Urothelium cell line (cell line): ENCODE measurements around the gene RALGPS1.

Experiments
- DNase-seq: peaks from one replicate; pipeline ENCODE4 v3.0.0; 2011; ENCODE audit warnings: low spot score, mixed read lengths
- FAIRE-seq: peaks from 2 replicates; lab custom pipeline; 2011; peaks lifted over from hg19 to GRCh38; lab: Jason Lieb, UNC

Gene RALGPS1

DNA sequence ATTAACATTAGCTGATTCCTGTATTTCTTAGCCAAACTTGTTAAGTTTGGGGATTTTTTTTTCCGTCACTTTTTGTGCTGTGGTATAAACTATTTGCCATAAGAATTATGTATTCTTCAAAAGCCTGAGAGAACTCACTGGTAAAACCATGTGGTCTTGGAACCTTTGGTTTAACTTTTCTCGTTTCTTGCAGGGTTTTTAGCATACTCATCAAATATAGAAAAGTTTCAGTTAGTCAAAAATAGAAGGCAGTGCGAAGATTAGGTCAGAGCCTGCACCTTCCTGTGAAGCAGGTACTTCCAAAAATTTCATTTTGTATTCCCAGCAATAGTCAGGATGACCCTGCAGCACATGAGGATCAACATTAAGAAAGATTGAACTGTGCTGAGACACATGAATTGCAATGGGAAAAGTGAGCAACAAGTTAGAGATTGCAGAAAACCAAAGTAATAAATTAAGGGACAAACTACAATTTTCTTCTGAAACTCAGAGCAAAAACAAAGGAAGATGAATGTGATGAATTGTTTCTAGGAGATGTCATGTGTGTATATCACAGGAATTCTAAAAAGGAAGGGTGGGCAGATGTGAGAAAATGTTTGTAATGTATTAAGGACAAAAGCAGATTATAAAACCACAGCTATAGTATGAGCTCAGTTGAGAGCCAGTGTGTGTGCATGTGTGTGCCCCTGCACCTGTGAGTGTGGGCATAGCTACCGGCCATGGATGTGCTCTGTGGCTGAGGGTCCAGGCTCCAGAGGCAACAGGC, 105.6 kb downstream of the RALGPS1 start:
- no peak for FAIRE-seq

DNA sequence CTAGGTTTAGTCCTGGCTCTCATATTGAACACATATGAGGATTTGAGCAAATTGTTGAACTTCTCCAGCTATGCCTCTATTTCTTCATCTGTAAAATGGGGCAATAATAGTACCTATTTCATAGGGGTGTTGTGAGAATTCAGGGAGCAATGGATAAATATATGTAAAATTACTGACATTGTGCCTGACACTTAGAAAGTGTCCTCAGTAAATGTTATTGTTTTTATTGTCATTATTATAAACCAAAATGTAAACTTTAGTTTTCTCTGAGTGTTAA, 106.2 kb downstream of the RALGPS1 start:
- DNase-seq (no peak), FAIRE-seq (no peak)

More for the DNA sequence above, 105.6 kb downstream of the RALGPS1 start:
- no peak for DNase-seq

DNA sequence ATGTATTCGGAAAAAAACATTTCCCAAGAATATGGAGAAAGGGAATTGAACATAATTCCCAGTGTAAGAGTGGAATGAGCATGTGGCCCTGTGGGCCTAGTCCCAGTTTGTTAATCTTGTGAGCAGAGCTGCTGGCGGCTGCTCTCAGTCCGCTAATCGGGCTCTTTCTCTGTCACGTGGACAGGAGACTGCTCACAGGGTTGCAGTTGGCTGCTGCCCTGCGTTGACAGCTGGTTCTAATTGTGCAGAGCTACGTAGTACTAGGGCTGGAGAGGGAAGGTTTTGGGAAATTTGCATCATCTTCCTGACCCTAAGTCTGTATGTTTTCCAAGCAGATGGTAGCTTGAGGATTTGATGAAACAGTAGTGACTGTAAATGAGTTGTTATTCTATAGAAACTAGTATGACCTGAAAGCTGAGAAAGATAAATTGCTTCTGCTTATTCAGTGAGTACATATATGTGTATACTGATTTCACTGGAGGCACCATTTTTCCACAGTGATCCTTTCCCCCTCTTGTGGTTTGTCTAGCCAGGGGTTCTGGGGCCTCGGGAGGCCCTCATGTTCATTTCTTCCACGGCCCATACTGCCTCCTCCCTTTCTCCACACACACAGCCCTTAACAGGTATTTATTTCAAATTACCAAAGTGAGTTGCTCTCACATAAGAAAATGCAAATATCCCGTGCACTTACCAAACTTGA, 107.2 kb downstream of the RALGPS1 start:
- DNase-seq (no peak), FAIRE-seq (no peak)

DNA sequence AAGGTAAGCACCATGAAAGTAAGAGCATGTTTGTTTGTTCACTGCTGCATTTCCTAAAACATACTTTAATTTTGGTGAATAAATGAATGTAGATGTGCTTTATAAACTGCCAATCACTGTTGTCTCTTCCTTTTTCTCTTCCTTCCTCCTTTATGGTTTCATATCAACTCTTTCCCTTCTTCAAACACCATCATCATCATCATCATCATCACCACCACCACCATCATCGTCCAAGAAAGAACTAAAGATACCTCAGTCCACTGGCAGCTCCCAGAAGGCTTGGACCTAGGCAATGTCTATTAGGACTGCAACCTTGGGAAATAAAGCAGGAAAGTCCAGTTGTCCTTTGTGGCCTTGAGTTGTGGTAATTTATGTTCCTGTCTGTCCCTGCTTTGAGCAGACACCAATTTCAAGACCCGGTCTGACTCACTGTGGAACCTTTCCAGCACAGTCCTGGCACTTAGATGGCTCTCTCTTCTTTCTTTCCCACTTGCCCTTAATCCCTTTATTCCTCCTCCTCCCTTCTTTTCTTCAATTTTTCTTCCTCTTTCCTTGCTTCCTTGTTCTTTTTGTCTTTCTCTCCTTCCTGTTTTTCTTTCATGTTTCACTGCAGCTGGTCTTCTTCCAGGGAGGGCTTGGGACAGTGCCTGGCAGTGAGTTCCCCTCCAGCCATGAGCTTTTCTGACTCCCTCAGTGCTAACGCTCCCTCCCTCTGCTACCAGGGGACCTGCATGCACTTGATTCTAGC, 108.5 kb downstream of the RALGPS1 start:
- no peak for FAIRE-seq

DNA sequence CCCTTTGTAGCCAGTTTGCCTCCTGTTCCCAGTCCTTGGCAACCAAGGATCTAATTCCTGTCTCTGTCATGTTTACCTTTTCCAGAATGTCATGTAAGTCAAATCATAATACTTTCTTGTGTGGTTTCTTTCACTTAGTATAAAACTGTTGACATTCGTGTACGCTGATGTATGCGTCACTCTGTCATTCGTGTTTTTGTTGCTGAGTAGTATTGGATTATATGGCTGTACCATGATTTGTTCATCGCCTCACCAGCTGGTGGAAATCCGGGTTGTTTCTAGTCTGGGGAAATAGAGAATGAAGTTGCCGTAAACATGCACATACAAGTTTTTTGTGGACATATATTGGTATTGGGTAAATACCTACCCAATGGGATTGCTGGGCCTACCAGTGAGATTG, 110.5 kb downstream of the RALGPS1 start:
- FAIRE-seq (no peak), DNase-seq (no peak)

More for the DNA sequence above, 108.5 kb downstream of the RALGPS1 start:
- no peak for DNase-seq

DNA sequence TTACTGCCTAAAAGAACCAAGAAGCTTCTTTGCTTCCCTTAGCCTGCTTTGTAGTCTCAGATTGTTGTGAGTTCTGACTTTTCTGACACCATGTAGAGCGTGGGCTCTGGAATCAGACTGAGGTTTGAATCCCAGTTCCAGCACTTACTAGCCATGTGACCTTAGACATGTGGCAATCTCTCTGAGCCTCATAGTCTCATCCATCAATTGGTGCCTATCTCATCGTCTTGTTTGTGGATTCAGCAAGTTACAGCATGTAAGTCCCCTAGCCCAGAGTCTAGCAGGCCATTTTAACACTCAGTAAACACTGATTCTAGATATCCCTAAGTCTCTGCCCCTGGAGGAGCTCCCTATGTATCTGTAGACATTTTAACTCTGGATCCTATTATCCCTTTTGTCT, 113.1 kb downstream of the RALGPS1 start:
- no peak for FAIRE-seq
- DNase-seq = no peak

DNA sequence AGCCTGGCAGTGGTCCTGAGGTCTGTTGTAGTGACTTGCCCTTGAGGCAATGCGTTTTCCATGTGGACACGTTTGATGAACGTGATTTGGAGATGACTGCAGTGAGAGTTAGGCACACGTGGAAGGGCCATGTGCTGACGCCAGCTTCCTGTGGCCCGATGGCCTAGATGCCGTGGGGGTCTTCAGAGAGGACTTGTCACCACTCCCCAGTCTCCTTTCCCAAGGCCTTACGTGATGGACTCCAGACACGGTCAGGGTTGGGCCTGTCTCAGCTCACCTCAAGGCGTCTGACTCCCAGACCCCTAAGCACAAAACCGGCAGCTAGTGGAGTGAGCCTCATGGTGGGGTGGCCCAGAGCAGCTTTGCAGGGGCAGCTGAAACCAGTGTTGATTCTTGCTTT, 115.0 kb downstream of the RALGPS1 start:
- no peak for FAIRE-seq
- DNase-seq = no peak

DNA sequence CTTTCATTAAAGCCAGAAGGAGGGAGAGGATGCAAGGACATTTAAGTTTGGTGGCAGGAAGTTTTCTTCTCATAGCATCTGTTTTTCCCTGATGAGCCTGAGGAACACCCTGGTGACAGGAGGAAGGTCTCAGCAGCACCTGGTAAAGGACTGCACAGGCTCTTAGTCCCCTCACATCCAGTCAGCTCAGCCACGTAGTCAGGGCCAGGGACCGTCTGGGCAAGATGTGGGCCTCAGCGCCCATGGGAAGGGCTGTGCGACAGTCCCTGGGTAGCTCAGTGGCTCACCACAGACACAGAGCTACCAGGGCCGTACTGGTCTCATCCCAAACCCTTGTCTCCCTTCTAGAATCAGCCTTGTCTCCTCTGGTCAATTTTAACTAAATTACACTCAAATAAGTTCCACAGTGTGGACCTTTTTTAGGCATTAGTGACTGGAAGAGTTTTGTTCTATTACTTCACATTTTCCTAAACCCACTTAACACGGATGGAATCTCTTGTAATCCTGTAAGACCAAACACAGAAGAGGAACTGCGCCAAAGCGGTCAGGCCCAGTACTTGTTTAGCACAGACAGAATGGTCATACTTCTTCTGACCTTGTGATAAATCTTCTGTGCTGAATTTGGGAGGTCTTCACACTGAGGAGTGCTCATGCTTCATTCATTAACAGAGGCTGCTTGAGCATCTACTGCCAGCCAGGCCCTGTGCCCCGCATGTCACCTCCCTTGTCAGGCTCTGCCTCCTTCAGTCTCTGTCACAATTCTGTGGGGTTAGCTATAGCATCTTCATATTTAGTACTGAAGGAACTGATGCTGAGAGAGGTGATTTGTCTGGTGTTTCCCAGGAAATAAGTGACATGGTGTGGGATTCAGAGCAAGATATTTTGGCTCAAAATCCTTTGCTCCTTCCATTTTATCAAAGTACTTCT, 116.5 kb downstream of the RALGPS1 start:
- no peak for DNase-seq
- FAIRE-seq = no peak

DNA sequence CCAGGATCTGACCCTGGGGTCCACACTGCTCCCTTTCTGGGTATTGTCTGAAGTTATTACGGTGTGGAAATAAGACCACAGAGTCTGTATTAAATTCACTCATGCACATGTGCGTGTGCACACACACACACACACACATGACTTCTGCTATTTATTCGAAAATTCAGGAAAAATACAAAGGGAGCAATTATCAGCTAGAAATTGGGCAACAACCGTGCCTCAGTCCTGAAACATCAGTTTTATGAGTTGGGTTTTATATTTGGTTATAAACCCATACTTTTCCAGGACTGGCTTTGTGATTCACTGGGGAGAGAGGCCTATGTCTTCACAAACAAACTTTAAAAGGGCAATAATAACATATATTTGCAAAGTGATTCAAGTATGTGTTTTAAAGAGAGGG, 117.7 kb downstream of the RALGPS1 start:
- no peak for DNase-seq
- FAIRE-seq = no peak

DNA sequence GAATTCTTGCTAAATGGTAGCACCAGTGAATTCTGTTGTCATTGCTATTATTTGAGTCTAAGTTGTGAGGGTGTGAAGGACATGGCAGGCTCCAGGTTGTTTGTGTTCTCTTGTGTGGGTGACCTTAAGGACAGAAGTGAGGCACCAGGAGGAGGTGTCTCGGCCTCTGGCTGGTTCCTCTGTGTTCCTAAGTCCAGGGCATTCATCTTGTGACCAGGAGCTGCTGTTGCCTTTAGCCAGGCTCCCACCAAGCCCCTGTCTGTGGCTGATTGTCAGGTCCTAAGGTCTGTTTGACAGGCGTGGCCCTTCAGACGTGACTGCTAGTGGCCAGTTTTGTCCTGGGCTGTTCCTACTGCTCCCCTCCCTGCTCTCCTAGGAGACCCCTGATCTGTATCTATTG, 118.5 kb downstream of the RALGPS1 start:
- DNase-seq (no peak), FAIRE-seq (no peak)

DNA sequence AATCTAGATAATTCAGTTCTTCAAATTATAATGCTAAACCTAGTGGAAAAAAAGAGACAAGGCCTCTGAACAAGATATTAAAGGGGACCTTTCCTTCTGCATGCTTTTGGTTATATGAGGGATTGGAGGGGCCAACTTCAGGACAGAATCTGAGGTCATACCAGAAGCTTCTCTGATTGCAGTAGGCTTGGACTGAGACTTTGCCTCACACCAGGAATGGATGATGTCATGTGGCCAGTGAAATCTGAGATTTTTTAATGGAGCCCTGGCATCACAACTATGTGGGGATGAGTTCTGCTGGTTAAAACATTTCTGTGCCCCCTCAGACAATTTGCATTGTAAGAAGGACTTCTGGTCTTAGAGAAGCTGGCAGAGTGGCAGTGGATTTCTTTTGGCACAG, 119.2 kb downstream of the RALGPS1 start:
- DNase-seq = no peak
- FAIRE-seq = no peak

DNA sequence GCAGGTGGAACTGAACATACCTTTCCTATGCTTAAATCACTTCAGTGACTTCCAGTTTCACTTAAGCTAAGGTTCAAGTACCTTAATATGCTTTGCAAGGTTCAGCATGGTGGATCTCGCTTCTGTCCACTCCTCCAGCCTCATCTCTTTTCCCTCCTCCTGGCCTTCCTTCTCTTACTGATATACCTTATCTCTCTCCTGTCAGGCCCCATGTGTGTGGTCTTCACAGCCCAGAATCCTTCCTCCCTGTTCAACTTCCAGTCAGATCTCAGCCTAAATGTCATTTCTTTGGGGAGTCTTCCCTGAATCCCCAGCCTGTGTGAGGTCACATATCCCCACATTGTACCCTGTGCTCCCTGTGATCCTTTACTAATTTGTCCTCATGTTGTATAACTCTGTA, 120.1 kb downstream of the RALGPS1 start:
- no peak for FAIRE-seq
- no peak for DNase-seq

DNA sequence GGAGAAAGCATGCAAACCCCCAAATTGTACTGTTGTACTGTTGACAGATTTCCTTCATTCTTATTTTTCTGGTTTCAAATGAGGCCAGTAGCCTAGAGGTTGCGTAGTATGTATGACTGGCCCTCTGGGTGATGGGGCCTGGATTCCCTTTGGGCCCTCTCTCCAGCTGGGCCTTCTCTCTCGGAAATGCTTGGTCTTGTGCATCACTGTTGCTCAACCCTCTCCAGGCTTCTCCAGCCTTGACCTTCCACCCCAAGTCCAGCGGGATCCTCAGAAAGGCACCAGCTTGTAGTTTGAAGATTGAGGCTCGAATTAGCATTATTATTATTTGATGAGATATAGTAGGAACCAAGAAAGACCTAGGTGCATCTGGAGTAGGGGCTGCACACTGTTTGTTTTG, 120.8 kb downstream of the RALGPS1 start:
- DNase-seq = no peak
- FAIRE-seq = no peak

DNA sequence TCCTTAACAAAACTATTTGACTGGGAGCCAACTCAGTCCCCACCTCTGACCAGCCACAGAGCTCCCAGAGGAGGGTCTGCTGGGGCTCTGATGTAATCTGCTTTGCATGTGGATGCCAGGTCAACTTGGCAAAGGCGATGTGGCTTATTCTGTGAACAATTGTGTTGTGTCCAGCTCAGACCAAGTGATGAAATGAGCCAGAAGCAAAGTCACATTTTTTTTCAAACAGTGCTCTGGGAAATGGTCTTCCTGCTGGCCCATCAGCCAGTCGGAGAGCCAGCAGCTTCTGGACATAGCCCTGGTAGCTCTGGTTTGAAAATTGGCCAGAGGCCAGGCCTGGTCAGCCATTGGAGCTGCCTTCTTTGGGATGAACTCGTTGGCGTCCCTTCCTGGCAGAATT, 121.4 kb downstream of the RALGPS1 start:
- FAIRE-seq = no peak
- no peak for DNase-seq

DNA sequence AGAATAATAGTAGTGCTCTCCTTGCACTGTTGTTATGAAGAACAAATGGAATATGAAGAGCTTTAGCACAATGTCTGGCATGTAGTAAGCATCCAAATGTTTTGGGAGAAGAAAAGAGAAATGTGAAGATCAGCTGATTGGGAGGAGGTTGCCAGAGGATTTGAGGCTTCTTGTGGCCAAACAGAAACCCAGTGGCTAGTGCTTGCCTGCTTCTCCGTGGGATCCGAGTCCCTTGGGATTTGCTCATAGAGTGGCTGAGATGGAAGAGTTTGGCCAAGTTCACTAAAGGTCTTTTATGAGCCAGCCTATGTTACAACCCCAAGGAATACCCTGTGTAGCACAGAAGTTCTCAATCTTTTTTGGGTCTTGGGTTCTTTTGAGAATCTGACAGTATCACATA, 121.9 kb downstream of the RALGPS1 start:
- FAIRE-seq = no peak
- DNase-seq = no peak

DNA sequence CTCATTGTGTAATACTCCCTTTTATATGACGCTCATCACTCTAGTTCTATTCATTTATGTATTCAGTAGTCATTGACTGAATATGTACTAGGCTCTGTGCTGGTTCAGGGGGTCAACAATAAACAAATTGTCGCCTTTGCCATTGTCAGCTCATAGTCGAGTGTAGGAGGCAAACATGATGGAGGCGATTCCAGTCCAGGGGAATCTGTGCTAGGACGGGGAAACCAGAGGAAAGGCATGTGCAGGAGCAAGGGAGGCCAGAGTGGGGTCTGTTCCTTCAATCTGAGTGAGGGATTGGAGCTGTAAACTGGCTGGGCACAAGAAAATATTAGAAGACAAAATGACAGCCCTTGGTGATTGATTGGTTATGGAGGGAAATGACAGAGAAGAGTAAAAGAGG, 123.9 kb downstream of the RALGPS1 start:
- no peak for FAIRE-seq
- no peak for DNase-seq

DNA sequence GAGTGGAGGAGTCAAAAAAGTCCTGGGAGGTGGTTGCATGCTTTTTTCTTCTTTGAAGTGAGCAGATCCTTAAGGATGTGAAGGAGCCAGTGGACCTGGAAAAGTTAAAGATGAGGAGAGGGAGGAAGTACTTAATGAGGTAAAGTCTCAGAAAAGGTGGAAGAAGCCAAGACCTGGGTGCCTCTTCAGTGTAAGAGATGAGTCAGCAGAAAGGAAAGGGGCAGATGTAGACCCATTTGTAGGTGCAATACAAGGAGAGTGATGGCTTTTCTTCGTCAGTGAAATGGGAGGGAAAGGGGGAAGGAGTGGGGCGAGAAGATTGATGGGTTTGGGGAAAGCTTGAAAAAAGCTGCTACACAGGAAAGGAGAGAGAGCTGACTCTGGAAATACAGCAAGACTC, 124.9 kb downstream of the RALGPS1 start:
- DNase-seq (no peak), FAIRE-seq (no peak)

DNA sequence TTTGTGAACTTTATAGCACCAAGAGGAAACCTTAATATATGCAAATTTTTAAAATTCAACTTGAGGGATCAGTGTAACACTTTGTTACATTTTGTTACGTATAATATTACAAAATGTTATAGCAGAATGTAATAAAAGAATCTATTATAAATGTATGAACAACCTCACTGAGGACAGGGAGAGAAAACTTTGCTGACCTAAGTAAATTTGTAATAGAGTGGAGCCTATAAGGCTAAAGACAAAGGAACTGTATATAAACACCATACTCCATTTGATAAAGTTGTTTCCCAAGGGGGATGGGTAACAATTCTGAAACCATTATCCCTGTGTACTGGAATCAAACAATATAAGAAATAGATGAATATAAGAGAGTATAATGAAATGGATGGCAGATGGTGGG, 130.6 kb downstream of the RALGPS1 start:
- DNase-seq = no peak
- no peak for FAIRE-seq

DNA sequence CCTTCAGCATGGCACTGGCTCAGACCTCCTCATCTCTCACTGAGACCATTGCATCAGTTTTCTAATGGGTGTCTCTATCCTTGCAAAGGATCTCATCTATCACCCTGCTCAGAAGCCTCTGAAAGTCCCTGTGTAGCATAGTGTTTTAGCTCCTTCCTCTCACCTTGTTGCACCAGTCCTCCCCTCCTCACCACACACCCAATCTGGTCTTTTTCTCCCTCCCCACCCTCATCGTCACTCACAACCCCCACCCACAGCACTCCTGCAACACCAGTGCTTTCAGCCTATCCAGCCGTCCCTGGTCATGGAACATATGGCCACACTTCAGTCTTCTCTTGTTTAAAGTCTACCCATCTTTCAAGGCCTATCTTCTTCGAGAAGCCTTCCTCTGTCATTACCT, 133.4 kb downstream of the RALGPS1 start:
- FAIRE-seq (no peak), DNase-seq (no peak)

DNA sequence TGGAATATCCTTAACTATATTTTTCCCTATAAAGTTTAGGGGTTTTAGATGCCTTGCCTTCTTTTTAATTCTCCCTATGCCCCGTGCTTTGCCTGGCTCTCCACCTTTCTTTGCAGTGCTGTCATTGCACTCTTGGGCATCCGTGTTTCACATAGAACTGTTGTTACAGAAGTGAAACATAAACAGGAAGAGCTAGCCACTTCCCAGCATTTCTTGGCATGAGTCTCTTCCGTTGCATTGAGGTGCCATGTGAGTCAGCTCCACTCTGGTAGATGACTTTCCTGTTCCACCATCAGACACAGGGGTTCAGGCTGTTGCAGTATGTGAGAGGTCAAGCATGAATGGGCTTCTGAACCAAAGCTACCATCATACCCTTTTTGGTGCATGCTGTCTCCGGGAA, 134.5 kb downstream of the RALGPS1 start:
- FAIRE-seq (no peak), DNase-seq (peak; percentile 65)

DNA sequence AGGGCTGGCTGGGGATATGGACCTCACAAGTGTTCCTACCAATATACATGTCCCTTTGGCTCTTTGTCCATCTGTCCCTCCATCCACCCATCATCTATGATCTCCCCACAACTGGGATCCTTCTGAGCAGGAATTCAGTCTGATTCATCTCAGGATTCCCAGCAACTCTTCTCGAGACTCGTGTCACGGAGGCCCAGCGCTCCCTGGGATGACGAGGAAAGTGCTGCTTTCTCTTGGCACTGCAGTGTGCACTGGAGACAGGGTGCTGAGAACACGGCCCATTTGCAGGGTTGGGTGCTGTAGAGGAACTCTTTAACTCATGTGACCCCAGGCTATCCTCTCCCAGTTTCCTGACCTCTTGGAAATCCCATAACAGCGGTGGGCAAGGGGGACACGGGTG, 135.0 kb downstream of the RALGPS1 start:
- FAIRE-seq (no peak), DNase-seq (no peak)
